HG03097 (cell line): Measurements from ENCODE around the gene ABHD3.
"Not testable (repeated sequence)": the region's sequence is repeated elsewhere in the genome, so short reads cannot be mapped to it uniquely, and the experiment has no call there.

Experiments
- ATAC-seq: cut with Tn5 transposase; IDR thresholded peaks from one replicate; pipeline ENCODE4 v1.9.1; 2021; ENCODE audit not compliant: unreplicated experiment, low FRiP score

ABHD3 gene

DNA sequence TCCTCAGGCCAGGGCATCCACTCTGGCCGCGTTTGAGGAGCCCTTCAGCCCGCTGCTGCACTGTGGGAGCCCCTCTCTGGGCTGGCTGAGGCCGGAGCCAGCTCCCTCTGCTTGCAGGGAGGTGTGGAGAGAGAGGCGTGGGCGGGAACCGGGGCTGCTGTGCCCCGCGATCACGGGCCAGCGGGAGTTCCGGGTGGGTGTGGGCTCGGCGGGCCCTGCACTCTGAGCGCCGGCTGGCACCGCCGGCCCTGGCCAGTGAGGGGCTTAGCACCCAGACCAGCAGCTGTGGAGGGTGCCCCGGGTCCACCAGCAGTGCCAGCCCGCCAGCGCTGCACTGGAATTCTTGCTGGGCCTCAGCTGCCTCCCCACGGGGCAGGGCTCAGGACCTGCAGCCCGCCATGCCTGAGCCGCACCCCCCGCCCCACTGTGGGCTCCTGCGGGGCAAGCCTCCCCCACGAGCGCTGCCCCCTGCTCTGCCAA is 1.9 kb upstream of the ABHD3 start:
- no peak for ATAC-seq

DNA sequence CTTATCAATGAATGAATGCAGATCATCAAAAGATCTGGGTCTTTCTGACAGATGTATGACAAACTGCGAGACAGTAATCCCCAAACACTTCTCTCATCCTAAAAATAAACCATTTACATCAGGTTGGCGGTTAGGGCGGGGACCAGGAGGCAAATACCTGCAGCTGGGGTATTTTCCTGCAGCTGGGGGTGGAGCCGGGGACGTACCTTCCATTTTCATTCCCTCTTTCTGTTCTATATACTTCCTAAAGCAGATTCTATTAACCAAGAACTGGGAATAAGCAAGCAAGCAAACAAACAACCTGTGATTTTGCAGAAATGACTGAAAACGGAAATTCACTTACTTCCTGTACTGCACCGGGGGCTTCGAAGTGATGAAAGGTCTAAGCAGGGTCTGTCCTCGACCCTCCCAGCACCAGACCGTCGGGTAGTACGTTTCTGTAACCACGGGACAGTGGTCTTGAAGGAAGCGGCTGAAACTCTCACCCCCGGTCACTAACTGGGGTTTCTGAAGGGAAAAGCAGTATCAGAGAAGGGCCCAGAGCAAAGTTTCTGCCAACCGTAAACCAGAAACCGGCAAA is 1.2 kb downstream of the ABHD3 start:
- no peak for ATAC-seq

DNA sequence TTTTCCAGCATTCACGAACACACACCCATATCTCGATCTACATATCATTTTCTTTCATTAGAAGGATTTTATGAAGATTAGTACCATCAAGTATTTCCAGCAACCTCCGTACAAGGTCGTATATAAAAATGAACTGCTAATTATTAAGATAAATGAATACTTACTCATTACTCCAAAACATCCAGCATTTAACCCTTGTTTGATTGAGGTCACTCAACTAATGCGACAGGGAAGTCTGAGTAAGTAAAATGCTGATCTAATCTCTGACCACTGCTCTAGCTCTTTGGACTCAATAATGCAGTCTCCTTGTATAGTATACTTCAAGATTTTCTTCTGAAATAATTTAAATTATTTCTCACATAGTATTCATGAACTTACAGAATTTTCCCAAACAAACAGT is 2.0 kb downstream of the ABHD3 start:
- no peak for ATAC-seq

DNA sequence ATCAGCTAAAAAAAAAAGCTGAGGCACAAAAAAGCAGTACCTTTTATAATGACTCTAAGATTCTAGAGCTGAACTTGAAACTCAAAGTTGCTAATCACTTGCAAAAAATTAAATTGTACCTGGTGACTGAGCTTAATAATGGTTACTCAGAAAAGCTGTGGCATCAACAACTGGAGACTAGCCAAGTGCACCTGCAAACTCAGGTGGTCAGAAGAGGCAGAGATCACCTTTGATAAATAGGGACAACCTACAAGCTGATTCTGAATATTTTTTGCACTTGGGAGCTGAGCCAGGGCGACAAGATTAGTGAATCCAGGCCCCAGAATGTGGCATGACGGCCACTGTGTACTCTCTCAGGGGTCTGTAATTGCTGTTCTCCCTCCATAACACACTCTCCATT is 3.0 kb downstream of the ABHD3 start:
- no peak for ATAC-seq

DNA sequence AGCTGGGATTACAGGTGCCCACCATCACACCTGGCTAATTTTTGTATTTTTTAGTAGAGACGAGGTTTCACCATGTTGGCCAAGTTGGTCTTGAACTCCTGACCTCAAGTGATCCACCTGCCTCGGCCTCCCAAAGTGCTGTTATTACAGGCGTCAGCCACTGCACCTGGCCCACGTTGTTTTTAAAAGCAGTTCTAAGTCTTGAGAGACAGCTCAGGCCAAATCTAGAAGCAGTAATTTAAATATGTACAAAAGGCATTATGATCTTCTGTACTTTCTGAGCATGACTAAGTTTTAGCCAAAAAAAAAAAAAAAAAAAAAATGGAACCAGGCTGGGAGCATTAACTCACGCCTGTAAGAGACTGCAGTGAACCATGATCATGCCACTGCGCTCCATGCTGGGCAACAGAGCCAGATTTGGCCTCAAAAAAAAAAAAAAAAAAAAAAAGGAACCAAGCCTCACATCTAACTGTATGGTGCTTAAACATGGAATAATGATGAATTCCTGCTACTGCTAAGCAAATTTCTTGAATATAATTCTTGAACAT is 4.0 kb downstream of the ABHD3 start:
- no peak for ATAC-seq

DNA sequence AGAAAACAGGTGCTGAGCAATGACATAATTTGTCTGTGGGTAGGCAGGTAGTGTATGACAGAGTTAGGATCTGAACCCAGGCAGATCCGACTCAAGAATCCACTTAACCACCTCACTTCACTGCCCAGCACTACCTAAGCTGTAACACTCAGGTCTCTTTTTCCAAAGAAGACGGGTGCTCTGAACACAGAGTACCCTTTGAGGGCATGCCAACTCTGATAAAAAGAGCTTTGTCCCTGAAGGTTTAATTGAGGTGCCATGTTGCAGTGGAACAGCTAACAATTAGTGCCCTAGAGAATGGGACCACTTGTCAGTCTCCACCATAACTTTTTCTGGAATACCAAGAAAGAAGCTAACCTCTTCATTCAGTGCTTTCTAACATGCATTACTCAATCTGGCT is 11.3 kb downstream of the ABHD3 start:
- ATAC-seq, result no peak

DNA sequence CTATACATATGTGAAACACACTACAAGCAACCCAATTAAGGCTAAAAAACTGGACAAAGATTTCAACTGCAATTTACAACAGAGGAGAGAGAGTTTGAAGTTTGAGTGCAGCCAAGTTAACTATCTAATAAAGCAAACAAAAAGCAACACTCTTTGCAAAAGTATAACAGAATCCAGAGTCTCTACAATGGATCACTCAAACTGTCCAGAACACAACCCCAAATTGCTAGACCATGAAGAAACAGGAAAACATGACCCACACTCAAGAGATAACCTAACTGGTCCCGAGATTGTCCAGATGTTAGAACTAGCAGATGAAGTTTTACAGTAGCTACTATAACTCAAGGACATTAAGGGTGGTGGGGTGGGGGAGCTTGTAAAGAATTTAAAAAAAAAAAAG is 14.8 kb downstream of the ABHD3 start:
- no peak for ATAC-seq

DNA sequence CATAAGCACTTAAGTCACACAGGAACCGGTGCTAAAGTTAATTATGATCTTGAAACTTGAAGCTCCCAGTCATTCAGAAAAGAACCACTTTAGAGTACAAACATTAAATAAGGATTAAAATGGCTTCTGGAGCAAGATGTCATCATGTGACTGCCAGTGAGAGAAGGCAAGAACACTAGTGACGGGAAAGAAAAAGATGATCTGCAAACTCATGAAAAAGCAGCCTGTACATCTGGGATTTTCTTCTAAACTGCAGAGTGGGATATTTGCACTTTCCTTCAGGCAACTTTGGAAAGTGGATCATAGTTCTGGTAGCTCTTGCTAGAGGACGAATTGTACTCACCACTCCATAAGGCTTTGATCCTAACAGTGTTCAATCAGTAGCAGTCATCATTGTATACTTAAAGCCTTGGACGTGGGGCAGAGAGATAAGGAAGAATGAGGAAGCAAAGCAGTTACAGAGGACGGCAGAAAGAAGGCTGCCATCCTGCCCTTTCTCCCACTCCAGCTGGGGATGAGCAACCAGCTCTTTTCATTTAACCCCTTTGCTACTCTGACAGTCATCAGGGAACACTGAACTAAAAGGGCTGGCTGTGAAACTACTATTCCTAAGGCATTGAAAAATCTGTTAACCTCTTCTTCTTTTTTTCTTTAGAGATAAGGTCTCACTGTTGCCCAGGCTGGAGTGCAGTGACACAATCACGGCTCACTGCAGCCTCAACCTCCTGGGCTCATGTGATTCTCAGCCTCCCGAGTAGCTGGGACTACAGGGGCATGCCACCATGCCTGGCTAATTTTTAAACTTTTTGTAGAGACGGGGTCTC is 18.1 kb downstream of the ABHD3 start:
- no peak for ATAC-seq

DNA sequence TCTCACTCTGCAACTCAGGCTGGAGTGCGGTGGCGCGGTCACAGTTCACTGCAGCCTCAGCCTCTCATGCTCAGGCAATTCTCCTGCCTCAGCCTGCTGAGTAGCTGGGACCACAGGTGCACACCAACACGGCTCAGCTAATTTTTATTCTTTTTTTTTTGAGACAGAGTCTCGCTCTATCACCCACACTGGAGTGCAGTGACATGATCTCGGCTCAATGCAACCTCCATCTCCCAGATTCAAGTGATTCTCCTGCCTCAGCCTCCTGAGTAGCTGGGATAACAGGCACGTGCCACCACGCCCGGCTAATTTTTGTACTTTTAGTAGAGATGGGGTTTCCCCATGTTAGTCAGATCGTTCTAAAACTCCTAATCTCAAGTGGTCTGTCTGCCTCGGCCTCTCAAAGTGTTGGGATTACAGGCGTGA is 19.0 kb downstream of the ABHD3 start:
- peak; percentile 68 for ATAC-seq

DNA sequence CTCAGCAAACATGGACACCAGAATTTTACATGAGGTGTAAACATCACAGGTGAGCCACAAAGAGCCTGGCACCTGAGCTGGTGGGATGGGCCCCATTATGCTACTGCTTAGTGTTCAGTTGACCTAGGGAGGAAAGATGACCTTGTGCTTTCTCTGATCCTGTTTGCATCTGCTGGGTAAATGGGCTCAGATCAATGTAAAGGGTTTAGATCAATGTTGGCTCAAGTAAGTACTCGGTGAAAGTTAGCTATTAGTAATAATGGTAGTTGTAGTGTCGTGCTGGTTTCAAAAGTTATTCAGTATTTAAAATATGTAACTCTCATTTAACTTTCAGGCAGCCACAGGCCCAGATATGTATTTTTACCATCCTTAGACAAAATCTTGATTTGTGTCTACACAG is 19.8 kb downstream of the ABHD3 start:
- peak; percentile 42 for ATAC-seq

DNA sequence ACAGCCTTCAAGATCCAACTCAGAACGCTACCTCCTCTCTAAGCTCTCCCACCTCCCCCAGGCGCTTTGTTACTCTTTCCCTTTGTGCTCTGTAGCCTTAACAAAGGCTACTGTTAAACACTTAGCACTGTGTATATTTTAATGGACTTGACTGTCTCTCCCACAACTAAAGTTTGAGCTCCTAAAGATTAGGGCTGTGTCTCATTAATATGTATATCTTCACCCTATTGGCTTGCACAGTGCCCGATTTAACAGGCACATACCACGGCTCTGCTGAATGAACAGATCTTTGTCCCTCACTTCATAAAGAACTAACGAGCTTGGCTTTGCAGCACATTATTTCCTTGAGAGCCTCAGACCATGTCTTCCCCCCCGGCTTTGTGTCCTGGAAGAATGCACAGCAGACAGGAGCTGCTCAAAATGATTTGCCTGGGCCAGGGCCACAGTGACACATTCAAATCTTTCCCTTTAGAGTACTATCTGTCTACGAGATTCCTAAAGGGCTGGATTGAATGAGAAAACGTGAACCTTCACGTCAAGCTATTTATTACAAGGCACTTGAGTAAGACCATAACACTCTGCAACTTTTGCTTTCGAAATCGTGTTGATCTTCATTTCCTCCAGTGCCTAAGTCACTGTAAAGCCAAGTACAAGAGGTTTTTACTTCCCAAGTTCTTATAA is 22.1 kb downstream of the ABHD3 start:
- ATAC-seq, result no peak

DNA sequence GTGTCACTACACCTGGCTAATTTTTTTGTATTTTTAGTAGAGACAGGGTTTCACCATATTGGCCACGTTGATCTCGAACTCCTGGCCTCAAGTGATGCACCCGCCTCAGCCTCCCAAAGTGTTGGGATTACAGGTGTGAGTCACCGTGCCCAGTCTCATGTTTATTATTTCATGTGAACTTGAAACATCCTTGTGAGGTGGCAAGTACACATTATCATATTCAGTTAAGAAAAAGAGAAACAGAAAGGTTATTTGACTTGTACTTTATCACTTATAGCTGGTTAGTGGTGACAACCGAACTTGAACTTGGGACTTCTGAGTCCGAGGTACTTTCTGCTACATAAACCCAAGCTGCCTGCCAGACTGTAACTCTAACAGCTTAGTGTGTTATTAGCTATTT is 24.4 kb downstream of the ABHD3 start:
- ATAC-seq, result no peak

DNA sequence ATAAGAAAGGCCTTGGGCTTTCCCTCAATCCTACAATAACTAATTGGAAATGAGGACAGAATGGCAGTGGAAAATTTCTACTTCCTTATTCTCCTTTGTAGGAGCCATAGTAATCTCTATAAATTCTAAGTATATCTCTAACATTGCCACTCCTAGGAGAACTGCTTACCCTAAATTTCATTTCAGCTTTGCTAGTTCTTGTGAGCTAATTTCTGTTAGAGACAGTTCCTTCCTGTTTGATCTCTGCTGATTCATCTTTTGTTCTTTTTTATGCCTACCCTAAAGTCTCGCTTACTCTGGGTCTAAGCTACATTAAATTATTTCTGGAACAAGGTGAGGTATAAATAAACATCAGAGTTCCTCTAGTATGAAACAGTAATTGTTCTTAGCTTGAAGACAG is 25.7 kb downstream of the ABHD3 start:
- ATAC-seq, result no peak

DNA sequence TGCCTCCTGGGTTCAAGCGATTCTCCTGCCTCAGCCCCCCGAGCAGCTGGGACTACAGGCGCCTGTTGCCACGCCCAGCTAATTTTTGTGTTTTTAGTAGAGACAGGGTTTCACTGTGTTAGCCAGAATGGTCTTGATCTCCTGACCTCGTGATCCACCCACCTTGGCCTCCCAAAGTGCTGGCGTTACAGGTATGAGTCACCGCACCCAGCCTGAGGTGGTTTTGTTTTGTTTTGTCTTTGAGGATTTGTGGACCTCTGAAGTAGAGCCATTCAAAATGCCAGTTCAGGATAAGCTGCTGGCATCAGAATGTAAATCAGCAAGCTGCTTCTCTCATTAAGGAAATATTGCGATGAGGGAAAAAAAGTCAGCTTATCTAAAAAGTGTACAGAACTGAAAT is 29.2 kb downstream of the ABHD3 start:
- not testable (repeated sequence) for ATAC-seq

DNA sequence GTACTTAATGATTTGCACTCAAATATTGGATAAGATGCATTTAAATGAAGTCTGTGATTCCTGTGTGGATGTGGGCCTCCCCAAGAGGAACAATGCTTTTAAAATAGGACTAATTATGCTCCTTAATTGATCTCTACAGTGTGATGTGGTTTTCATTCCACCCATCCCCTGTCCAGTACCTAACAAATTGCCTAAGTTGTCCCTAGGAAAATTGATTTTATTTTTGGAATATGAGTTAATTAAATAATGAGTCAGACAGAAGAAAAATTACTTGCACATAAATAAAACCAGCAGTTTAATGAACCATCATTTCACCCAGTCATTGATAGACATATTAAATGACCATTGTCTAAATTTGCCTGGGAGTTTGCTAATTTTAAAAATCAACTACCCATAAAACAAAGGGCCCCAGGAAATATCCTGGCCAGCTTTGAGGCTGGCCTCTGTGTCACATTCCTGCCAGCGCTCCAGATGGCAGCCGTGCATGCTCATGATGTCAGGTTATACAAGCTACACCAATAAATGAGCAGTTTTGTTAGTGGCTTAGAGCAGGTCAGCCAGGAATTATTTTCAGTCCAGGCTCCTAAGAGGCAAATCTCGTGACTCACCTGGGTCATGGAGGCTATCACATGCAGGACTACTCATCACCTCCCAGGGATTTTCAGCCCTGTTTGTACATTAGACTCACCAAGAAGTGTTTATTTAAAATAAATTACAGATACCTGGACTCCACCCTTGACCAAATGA is 31.9 kb downstream of the ABHD3 start:
- no peak for ATAC-seq

DNA sequence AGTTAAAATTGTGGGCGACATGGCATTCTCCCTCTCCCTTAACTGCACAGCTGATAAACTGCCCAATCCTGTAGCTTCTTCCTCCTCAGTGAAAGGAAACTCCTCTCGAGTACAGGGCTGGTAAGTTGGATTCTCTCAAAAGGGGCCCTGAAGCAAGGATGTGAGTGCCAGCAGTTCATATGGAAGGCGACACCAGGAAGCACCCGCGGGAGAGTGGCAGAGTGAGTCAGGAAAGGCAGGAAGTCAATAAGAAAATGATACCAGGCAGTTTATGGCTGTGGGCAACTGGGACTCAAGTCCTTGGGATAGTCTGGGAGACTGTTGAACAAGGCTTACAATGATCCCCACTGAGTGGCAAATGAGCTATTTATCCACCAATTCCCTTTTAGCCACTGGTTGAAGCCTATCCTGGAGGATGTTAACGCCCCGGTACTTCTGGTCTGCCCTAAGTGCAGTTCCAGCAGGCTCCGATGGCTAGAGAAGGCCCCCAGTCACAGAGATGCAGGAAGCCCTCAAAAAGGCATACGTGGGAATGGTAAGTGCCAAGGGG is 34.8 kb downstream of the ABHD3 start:
- no peak for ATAC-seq

DNA sequence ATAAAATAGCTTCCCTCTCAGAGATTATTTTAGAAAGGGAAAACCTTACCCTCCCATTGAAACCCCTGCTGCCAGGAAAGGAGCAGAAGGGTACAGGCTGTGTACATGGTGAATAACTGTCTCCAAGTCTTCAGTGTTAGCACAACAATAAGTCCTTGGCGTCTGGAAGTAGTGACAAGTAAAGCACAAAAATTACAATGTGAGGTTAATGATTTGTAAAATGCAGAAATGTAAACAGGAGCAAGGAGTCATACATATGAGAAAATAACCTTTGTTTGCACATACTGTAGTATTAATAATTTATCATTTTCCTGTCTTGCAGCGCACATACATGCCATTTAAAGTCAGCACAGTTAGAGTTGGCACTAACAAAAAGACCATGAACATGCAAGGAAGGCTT is 40.5 kb downstream of the ABHD3 start:
- no peak for ATAC-seq

DNA sequence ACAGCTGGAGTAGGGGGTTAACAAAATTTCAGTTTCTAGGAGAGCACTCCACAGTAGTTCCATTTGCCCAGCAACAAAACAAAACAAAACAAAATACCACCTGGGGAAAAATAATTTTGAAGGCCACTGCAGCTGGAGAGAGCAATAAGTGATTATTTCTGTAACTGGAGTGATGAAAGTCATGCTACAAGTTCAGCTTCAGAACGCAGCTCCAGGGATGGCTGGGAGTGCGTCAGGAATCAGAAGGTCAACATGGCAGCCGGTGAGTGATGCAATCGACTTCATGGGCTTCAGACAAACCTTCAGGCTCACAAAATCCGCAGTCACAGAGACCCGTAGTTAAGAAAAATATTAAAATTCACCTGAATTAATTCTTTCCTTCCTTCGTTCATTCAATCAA is 41.0 kb downstream of the ABHD3 start:
- no peak for ATAC-seq

DNA sequence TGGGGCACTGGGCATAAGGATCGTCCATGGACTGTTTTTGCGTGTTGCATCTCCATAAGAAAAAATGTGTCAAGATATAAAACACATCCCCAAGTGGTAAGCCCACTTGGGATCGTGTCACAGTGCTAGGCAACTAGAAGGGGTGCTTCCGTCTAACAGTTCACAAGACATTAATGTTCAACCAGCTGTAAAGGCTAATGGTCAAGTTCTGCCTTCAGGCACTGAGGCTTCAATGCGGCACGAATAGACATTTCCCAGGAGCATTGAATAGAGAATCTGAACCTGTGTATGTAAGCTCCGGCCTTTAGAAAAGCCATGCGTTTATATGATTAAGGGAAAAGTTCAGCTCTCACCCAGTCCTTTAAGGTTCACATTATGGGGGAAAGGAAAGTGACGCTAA is 42.0 kb downstream of the ABHD3 start:
- no peak for ATAC-seq

DNA sequence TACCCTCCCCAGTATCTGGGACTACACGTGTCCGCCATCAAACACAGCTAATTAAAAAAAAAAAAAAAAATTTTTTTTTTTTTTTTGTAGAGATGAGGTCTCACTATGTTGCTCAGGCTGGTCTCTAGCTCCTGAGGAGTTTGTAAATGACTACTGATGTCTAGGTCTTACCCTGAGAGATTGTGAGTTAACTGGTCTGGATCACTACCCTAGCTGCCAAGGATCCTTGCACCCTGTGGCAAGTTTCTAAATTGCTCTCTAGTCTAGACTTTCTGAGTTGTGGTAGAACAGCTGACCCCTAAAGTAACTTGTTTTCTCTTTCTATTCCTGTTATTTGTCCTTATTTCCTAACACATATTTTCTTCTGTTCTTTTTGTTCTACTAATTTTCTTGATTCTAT is 44.5 kb downstream of the ABHD3 start:
- ATAC-seq, result no peak
